ENCODE data around the gene GPR55. TPM values are rescaled to one million over a fixed set of nuclear protein-coding genes. Genes with fewer than 3 reads are reported as not detected.

The GPR55 gene
- total and polyA plus RNA-seq, 10 of the 15 experiments (the other 5 are each of a cell fraction or from before 2014, with no cell fraction given), result 2.1 to 30.1 (median 16.2) TPM

DNA sequence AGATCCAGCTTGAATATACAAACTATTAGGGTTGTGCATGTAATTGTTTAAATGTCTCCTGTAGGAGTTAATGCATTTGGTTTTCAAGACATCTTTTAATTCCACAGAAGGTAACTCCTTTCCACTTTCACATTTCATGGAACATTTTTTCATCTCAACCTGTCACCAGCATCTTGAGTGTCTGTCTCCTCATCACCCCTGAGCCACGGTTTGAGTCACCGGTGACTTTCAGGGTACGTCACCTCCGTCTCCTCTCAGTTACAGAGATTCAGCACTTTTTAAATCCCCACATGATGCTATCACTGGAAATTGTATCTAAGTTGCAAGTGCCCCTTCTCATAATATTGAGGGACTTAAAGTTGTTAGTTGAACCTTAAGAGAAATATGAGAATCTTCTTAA is 25.3 kb downstream of the GPR55 start (continued):
- no peak for TF ChIP-seq E4F1 (IDR thresholded peaks at IDR 0.05; ENCODE audit: borderline replicate concordance, partially characterized antibody)
- no peak for TF ChIP-seq SMARCA5 (IDR thresholded peaks at IDR 0.05)
- TF ChIP-seq ZZZ3 (IDR thresholded peaks at IDR 0.05; ENCODE audit: control insufficient read depth, insufficient read length, low read depth), result no peak

DNA sequence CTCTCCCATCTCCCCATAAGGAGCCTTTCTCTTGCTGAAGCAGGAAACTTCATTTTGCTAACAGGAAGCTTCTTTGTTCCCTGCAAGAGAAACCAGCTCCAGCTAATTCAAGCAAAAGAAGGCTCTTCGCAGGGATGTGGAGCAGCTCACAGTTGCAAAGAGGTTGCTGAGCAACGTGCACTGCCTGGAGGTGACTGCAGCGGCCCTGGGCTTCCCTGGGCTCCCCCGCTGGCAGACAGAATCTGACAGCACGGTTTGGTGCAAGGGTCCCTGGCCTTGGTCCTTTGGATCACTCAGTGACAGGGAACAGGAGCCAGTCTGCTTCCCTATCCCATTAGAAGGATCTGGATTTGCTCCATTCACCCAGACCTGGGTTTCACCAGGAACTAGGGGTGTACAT is 25.8 kb downstream of the GPR55 start:
- RAD21 ChIA-PET (ENCODE audit: unreplicated experiment), result interaction anchor here (1.0 to 8.3 kb wide), 3 partner anchors 25 to 87 kb away, joined by 3 to 99 read pairs (median 5); no protein-coding TSS in a partner anchor
- POLR2A ChIA-PET, result no interaction called here
- H3K4me1 ChIP-seq (ENCODE audit: control insufficient read depth, insufficient read depth, low read length), result peaks cover 15% of the 10 kb centered on the region

More for the DNA sequence above, 25.8 kb downstream of the GPR55 start:
- H3K4me3 ChIP-seq, result no peak overlapping the region
- no peak for ATAC-seq
- H3K4me2 ChIP-seq (ENCODE audit: control insufficient read depth, insufficient read depth), result no peak overlapping the region
- no peak overlapping the region for H2AFZ ChIP-seq (ENCODE audit: control insufficient read depth, low read depth, low read length)
- no peak for FAIRE-seq
- CTCF ChIA-PET, result interaction anchor here (0.9 to 10.1 kb wide), 7 partner anchors 14 to 154 kb away, joined by 4 to 198 read pairs (median 32); partner anchors contain the start of gene GPR55
- H3K27ac ChIP-seq (ENCODE audit: control insufficient read depth, insufficient read depth), result no peak overlapping the region
- intact Hi-C loops (cut with micrococcal nuclease; ENCODE audit: unreplicated experiment) (no loop called here), in situ Hi-C loops (cut with MboI) (no loop called here)
- H3K79me2 ChIP-seq (ENCODE audit: control insufficient read depth, insufficient read depth, low read length), result no peaks in the 10 kb centered on the region
- WGBS (ENCODE audit: insufficient coverage, insufficient replicate concordance, low lambda C conversion rate, missing lambda C conversion rate), result 62% methylated on average over 5 of the region's 5 CpGs
- DNase-seq (ENCODE audit: low read depth, low spot score), result no peak
- H3K36me3 ChIP-seq (ENCODE audit: control insufficient read depth in 2 of 2, insufficient read depth in 2 of 2, low read length in 1 of 2), result peaks cover 0 to 1% of the 10 kb centered on the region in 2 experiments; a peak in 1 of 4 replicates
- SMC1A ChIA-PET (ENCODE audit: uncharacterized antibody, unreplicated experiment), result interaction anchor here (0.7 to 10.6 kb wide), 6 partner anchors 9 to 277 kb away, joined by 3 to 122 read pairs (median 4); partner anchors contain the start of gene GPR55
- BruUV-seq (replicated peaks), result no TSS peak
- H3K9me3 ChIP-seq (replicated peaks; ENCODE audit: control insufficient read depth, insufficient read depth, low read length), result no peaks in the 10 kb centered on the region
- no peak overlapping the region for H3K9ac ChIP-seq (ENCODE audit: control insufficient read depth, insufficient read depth, low read length)
- no peak for TF ChIP-seq BCLAF1 (IDR thresholded peaks at IDR 0.05)
- no peak for TF ChIP-seq ZNF274 (IDR thresholded peaks at IDR 0.05; ENCODE audit: insufficient read depth, insufficient read length)
- TF ChIP-seq JUND (IDR thresholded peaks at IDR 0.05; ENCODE audit: low read depth, low read length), result no peak
- TF ChIP-seq, protein P1, sequence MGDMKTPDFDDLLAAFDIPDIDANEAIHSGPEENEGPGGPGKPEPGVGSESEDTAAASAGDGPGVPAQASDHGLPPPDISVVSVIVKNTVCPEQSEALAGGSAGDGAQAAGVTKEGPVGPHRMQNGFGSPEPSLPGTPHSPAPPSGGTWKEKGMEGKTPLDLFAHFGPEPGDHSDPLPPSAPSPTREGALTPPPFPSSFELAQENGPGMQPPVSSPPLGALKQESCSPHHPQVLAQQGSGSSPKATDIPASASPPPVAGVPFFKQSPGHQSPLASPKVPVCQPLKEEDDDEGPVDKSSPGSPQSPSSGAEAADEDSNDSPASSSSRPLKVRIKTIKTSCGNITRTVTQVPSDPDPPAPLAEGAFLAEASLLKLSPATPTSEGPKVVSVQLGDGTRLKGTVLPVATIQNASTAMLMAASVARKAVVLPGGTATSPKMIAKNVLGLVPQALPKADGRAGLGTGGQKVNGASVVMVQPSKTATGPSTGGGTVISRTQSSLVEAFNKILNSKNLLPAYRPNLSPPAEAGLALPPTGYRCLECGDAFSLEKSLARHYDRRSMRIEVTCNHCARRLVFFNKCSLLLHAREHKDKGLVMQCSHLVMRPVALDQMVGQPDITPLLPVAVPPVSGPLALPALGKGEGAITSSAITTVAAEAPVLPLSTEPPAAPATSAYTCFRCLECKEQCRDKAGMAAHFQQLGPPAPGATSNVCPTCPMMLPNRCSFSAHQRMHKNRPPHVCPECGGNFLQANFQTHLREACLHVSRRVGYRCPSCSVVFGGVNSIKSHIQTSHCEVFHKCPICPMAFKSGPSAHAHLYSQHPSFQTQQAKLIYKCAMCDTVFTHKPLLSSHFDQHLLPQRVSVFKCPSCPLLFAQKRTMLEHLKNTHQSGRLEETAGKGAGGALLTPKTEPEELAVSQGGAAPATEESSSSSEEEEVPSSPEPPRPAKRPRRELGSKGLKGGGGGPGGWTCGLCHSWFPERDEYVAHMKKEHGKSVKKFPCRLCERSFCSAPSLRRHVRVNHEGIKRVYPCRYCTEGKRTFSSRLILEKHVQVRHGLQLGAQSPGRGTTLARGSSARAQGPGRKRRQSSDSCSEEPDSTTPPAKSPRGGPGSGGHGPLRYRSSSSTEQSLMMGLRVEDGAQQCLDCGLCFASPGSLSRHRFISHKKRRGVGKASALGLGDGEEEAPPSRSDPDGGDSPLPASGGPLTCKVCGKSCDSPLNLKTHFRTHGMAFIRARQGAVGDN (IDR thresholded peaks at IDR 0.05), result no peak
- no peaks in the 10 kb centered on the region for H4K20me1 ChIP-seq (ENCODE audit: control insufficient read depth, insufficient read depth)
- H3K27me3 ChIP-seq (replicated peaks in 1 of 2; ENCODE audit: control insufficient read depth in 2 of 2, insufficient read depth in 2 of 2, low read length in 1 of 2), result no peaks in the 10 kb centered on the region
